ENCODE data around the gene TRNAU1AP. TPM values are rescaled to one million over a fixed set of nuclear protein-coding genes. Genes with fewer than 3 reads are reported as not detected.
A peak's percentile ranks its signal among the peaks of the same experiment; 100 is the strongest.

Gene TRNAU1AP
- total and polyA plus RNA-seq, 10 of the 15 experiments (the other 5 are each of a cell fraction or from before 2014, with no cell fraction given) = 24.3 to 67.0 (median 31.8) TPM

DNA sequence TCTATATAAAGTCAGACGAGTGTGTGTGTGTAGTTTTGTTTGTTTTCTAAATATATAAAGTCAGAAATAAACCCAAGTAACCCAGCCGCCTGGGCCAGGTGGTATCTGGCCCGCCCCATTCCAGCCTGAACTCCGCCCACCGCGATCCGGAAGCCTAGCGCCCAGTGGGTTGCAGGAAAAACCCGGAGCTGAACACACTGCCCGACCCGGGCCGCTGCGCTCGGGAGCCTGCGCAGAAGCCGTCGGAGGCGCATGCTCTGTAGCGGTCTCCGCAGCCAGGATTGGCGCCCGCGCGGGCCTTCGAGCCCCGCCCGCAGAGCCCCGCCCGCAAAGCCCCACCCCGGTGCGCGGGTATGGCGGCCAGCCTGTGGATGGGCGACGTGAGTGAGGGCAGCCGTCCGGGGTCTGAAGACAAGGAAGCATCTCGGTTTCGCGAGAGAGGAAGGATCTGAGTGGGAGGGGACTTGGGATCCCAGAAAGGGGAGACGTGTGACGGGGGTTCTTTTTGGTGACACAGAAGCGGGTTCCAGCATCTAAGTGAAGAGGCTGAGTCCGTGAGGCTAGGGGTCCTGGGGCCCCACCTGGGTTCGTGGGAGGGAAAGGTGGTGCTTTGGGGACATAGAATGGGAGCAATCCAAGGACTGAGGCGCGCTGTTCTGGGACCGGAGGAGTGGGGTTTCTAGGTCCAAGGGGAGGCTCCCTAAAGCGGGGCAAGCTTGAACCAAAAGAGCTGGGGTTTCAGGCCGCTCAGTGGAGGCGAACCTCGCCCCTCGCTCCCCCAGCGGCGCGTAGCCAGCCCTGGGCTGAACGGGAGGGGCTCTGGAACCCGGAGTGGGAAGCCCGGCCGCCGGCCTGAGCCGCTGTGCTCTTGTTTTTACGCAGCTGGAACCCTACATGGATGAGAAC, at the start of gene TRNAU1AP (continued):
- TF ChIP-seq, protein P1, sequence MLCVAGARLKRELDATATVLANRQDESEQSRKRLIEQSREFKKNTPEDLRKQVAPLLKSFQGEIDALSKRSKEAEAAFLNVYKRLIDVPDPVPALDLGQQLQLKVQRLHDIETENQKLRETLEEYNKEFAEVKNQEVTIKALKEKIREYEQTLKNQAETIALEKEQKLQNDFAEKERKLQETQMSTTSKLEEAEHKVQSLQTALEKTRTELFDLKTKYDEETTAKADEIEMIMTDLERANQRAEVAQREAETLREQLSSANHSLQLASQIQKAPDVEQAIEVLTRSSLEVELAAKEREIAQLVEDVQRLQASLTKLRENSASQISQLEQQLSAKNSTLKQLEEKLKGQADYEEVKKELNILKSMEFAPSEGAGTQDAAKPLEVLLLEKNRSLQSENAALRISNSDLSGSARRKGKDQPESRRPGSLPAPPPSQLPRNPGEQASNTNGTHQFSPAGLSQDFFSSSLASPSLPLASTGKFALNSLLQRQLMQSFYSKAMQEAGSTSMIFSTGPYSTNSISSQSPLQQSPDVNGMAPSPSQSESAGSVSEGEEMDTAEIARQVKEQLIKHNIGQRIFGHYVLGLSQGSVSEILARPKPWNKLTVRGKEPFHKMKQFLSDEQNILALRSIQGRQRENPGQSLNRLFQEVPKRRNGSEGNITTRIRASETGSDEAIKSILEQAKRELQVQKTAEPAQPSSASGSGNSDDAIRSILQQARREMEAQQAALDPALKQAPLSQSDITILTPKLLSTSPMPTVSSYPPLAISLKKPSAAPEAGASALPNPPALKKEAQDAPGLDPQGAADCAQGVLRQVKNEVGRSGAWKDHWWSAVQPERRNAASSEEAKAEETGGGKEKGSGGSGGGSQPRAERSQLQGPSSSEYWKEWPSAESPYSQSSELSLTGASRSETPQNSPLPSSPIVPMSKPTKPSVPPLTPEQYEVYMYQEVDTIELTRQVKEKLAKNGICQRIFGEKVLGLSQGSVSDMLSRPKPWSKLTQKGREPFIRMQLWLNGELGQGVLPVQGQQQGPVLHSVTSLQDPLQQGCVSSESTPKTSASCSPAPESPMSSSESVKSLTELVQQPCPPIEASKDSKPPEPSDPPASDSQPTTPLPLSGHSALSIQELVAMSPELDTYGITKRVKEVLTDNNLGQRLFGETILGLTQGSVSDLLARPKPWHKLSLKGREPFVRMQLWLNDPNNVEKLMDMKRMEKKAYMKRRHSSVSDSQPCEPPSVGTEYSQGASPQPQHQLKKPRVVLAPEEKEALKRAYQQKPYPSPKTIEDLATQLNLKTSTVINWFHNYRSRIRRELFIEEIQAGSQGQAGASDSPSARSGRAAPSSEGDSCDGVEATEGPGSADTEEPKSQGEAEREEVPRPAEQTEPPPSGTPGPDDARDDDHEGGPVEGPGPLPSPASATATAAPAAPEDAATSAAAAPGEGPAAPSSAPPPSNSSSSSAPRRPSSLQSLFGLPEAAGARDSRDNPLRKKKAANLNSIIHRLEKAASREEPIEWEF (IDR thresholded peaks at IDR 0.05; ENCODE audit: insufficient replicate concordance, low read depth, low read length) = peak; percentile 46
- 0 out of 3 replicates have a peak, but pooled peaks have one; percentile 44 for TF ChIP-seq POU2F2 (IDR thresholded peaks at IDR 0.05; ENCODE audit: borderline replicate concordance, low read depth, low read length)
- no peak for TF ChIP-seq EZH2 (IDR thresholded peaks at IDR 0.05; ENCODE audit: borderline replicate concordance, control insufficient read depth, low read depth, low read length)
- TF ChIP-seq WRNIP1 (IDR thresholded peaks at IDR 0.05; ENCODE audit: borderline replicate concordance, low read depth, low read length) = no peak
- TF ChIP-seq, protein P2, sequence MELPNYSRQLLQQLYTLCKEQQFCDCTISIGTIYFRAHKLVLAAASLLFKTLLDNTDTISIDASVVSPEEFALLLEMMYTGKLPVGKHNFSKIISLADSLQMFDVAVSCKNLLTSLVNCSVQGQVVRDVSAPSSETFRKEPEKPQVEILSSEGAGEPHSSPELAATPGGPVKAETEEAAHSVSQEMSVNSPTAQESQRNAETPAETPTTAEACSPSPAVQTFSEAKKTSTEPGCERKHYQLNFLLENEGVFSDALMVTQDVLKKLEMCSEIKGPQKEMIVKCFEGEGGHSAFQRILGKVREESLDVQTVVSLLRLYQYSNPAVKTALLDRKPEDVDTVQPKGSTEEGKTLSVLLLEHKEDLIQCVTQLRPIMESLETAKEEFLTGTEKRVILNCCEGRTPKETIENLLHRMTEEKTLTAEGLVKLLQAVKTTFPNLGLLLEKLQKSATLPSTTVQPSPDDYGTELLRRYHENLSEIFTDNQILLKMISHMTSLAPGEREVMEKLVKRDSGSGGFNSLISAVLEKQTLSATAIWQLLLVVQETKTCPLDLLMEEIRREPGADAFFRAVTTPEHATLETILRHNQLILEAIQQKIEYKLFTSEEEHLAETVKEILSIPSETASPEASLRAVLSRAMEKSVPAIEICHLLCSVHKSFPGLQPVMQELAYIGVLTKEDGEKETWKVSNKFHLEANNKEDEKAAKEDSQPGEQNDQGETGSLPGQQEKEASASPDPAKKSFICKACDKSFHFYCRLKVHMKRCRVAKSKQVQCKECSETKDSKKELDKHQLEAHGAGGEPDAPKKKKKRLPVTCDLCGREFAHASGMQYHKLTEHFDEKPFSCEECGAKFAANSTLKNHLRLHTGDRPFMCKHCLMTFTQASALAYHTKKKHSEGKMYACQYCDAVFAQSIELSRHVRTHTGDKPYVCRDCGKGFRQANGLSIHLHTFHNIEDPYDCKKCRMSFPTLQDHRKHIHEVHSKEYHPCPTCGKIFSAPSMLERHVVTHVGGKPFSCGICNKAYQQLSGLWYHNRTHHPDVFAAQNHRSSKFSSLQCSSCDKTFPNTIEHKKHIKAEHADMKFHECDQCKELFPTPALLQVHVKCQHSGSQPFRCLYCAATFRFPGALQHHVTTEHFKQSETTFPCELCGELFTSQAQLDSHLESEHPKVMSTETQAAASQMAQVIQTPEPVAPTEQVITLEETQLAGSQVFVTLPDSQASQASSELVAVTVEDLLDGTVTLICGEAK (IDR thresholded peaks at IDR 0.05; ENCODE audit: borderline replicate concordance) = peak; percentile 50; the same call in 1 of the 2 replicates
- TF ChIP-seq HCFC1 (IDR thresholded peaks at IDR 0.05; ENCODE audit: low read length) = peak; percentile 67
- TF ChIP-seq HDAC2 (IDR thresholded peaks at IDR 0.05) = no peak
- TF ChIP-seq BCL11A (IDR thresholded peaks at IDR 0.05; ENCODE audit: low read depth, low read length) = no peak
- peak in 1 of 2 experiments; percentile 54; a peak in 2 of 3 replicates for TF ChIP-seq EGR1 (IDR thresholded peaks at IDR 0.05; ENCODE audit: borderline replicate concordance in 1 of 2, low read depth in 2 of 2, low read length in 2 of 2)
- no peak for TF ChIP-seq ASH2L (IDR thresholded peaks at IDR 0.05; ENCODE audit: borderline replicate concordance, low read depth)
- TF ChIP-seq ATF7 (IDR thresholded peaks at IDR 0.05; ENCODE audit: low read depth) = no peak
- peak; percentile 47; the same call in 1 of the 2 replicates for TF ChIP-seq CREM (IDR thresholded peaks at IDR 0.05; ENCODE audit: low read depth)
- TF ChIP-seq, protein P3, sequence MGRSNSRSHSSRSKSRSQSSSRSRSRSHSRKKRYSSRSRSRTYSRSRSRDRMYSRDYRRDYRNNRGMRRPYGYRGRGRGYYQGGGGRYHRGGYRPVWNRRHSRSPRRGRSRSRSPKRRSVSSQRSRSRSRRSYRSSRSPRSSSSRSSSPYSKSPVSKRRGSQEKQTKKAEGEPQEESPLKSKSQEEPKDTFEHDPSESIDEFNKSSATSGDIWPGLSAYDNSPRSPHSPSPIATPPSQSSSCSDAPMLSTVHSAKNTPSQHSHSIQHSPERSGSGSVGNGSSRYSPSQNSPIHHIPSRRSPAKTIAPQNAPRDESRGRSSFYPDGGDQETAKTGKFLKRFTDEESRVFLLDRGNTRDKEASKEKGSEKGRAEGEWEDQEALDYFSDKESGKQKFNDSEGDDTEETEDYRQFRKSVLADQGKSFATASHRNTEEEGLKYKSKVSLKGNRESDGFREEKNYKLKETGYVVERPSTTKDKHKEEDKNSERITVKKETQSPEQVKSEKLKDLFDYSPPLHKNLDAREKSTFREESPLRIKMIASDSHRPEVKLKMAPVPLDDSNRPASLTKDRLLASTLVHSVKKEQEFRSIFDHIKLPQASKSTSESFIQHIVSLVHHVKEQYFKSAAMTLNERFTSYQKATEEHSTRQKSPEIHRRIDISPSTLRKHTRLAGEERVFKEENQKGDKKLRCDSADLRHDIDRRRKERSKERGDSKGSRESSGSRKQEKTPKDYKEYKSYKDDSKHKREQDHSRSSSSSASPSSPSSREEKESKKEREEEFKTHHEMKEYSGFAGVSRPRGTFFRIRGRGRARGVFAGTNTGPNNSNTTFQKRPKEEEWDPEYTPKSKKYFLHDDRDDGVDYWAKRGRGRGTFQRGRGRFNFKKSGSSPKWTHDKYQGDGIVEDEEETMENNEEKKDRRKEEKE (IDR thresholded peaks at IDR 0.05) = no peak
- TF ChIP-seq GATAD2B (conservative IDR thresholded peaks at IDR 0.05; ENCODE audit: low read depth) = 0 out of 2 replicates have a peak, but pooled peaks have one; percentile 37
- TF ChIP-seq KAT2A (conservative IDR thresholded peaks at IDR 0.05; ENCODE audit: control insufficient read depth, low read depth, low read length) = no peak
- no peak for TF ChIP-seq CBX3 (IDR thresholded peaks at IDR 0.05; ENCODE audit: borderline replicate concordance, low read depth)
- no peak; the same call in 1 of the 2 replicates for TF ChIP-seq LARP7 (IDR thresholded peaks at IDR 0.05)

All from GM12878 (cell line).